ENCODE data around the gene CPA4.

- TF ChIP-seq, protein P1, sequence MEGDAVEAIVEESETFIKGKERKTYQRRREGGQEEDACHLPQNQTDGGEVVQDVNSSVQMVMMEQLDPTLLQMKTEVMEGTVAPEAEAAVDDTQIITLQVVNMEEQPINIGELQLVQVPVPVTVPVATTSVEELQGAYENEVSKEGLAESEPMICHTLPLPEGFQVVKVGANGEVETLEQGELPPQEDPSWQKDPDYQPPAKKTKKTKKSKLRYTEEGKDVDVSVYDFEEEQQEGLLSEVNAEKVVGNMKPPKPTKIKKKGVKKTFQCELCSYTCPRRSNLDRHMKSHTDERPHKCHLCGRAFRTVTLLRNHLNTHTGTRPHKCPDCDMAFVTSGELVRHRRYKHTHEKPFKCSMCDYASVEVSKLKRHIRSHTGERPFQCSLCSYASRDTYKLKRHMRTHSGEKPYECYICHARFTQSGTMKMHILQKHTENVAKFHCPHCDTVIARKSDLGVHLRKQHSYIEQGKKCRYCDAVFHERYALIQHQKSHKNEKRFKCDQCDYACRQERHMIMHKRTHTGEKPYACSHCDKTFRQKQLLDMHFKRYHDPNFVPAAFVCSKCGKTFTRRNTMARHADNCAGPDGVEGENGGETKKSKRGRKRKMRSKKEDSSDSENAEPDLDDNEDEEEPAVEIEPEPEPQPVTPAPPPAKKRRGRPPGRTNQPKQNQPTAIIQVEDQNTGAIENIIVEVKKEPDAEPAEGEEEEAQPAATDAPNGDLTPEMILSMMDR (IDR thresholded peaks at IDR 0.05): no peak
- TF ChIP-seq POLR2A (IDR thresholded peaks at IDR 0.05): no peak
These were observed 23.7 kb upstream of the CPA4 start for GRCh38 chr7:130269318-130269694.
